HuH-7 (cell line): ENCODE measurements around the gene IER5.
A peak's percentile ranks its signal among the peaks of the same experiment; 100 is the strongest.

Source experiments
- DNase-seq: peaks from one replicate; pipeline ENCODE4 v3.0.0; 2011; ENCODE audit warnings: low spot score

Gene IER5

DNA sequence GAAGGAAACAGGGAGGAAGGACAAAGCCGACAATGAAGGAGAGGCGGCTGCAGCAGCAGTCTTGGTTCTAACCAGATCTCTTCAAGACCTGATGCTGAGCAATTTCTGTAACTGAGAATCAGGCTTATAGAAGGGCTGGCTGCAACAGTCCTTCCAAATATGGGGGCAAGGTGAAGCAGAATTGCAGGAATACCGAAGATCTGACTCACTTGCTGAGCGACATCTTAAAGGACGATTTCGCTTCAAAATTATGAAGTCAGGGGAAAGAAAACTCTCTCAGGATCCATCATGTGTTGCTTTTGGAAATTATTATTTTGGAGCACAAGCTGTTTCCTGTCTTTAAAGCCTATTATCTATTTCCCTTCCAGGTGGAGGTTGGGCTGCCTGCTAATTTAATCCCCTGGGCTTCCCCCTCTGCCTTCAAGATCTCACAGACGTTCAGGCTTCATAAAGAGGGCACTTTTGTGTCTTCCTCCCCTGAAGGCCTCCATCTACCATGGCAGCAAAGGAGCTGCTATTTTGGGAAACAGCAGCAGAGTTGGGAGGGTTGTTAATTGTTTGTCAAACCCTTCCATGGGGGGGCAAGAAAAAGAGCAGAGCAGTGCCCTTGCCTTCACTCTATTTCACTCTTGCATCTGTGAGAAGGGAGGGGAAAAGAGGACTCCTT, 10.8 kb upstream of the IER5 start:
- DNase-seq = no peak

DNA sequence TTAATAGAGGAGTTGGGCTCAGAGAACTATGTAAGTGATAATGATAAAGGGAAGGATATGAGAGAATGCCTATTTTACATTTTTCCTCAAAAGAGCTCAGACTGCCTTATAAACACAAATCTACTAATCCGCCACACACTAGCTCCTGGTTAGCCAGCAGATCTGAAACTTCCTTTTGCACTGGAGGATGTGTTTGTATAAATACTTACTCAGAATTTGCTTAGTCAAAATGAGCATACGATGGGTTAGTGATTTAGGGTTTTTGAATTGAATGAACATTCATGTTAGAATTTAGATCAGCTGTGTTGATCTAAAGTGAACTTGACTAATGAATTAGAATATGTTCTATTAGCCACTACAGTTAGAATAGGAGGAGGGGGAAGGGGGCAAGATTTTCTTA, 9.1 kb upstream of the IER5 start:
- no peak for DNase-seq

DNA sequence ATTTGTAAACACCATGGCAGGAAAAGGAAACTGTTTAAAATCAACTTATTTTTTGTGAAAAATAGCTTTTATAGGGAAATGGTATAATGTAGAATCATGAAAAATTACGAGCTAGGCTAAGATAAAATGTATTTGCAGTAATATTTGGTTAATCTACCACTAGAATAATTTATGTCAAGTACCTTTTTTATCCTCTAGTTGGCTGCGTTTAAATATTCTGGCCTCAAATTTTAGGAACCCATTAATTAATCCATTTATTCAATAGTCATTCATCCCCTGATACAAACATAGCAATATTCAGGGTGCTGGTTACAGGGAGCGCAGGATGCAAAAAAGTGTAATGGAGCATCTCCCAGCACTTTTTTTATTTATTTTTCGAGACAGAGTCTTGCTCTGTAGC, 8.6 kb upstream of the IER5 start:
- DNase-seq = no peak

DNA sequence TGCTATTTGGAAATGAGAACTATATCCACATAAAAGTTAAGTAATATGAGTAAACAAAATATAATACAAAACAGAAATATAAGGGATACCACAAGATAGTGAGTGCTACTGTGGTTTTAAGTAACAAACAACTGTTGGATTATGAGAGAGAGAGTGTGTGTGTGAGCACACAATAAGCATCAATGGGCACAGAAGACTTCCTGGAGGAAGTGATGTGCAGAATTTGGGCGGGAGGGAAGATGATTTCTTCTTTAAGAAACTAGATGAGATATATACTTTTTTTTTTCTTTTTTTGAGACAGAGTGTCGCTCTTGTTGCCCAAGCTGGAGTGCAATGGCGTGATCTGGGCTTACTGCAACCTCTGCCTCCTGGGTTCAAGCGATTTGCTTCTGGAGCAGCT, 7.9 kb upstream of the IER5 start:
- DNase-seq = no peak

DNA sequence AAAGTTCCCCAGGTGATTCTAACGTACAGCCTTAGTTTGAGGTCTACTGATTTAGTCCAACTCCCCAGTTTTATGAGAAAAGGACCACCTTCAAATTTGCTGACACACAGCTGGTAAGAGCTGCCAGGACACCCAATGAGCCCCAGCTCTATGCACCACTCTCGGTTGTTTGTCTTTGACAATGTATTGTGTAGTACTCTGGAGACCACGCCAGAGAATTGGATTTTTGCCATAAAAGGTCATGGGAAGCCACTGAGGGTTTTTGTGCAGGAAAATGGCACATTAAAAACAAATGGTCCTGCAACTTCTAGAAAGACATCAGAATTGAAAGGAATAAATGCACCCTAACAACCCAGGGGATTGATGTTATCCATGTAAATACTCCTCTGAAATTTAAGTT, 7.1 kb upstream of the IER5 start:
- no peak for DNase-seq

DNA sequence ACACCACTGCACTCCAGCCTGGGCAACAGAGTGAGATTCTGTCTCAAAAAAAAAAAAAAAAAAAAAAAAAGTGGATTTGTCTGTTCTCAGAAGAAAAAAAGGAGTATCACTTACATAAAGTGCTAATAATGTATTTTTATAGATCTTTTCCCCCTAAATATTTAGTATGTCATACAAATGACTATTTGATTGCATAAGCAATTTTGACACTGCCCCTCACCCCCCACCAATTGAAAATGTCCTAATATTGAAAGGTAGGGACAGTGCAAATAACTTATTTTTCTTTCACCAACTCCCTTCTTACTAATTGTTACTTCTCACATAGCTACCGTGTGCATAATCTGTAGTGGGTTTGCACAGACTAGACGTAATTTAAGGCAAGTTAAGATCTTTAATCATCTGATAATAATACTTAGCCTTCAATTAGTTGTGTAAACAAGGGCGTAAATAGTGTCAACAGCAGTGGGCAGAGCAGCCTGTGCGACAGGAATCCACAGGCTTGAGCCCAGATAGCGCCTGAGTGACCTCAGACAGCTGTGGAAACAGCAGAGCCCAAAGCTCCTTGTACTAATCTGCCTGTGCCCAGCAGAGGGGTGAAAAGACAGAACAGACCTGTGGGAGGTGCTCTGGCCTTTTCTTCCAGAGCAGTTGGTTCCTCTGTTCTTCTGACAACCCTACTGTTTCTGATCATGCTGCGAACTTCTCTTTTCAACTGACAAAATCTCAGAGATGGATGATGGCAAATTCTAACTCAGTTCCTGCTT, 4.5 kb upstream of the IER5 start:
- peak; percentile 70 for DNase-seq

DNA sequence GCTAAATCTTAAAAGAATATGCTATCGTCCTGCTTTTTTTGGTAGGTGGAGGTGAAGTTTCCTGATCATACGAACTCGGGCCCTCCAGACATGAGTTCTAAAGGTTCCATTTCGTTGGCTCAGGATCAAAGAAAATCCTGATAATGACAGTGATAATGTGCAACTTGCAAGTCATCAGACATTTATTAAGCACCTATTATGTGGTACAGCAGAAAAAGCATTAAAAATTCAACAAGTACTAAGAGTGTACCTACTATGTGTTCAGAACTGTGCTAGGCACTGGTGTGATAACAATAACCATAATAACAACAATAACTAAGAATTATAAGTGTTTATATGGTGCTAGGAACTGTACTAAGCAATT, 3.9 kb upstream of the IER5 start:
- no peak for DNase-seq

DNA sequence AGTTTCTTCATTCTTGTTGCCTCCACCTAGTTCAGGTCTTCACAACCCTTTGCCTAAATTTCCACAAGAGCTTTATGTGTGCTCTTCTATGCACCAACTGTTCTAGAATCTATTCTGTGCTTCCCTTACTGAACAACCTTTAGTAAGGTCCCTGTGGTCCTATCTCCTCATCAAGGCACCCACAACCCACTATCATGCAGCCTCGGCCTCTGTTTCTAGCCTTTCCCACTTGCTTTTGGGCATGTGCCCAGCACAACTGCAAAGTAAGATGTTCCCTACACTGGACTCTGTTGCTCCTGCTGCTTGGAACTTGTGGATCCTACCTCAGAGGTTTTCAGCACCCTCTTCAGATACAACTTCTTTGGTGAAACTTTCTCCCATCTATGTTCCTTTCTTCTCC, 2.4 kb upstream of the IER5 start:
- no peak for DNase-seq

DNA sequence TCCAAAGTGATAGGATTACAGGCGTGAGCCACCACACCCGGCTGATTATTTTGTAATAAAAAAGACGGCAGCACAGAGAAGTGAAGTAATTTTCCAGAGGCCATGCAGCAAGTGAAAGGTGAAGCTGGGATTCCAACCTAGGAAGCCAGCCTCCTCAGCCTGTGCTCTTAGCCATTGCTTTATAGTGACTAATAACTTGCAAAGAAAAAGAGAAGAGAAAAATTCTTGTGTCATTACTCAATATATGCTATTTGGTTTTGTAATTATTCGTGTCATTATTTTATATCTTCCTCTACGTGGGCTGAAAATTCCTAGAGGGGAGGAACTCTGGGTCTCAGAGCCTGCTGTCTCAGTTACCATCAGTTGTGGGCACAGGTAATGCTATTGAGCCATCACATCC, 1.6 kb upstream of the IER5 start:
- DNase-seq = no peak

DNA sequence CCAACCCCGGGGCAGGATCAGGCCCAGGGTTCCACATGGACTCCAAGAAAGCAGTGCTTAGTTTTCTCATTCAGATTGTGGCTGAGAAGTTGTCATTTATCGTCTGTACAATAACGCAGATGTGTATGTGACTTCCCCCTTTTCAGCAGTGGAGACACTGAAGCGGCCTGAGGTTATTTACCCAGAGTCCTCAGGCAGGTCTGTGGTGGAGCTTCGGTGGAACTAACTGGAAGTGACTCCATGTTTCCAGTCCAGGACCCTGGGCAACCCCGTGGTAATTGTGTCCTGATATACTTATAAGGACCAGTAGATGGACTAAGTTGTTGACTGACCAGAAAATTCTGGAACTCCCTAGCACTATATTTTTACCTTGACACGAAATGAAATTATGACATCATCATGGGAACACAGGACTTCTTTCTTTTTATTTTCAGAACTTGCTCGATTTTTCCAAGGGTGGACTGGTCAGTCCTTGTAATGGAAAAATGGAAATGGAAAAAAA, 1.0 kb upstream of the IER5 start:
- DNase-seq = no peak

DNA sequence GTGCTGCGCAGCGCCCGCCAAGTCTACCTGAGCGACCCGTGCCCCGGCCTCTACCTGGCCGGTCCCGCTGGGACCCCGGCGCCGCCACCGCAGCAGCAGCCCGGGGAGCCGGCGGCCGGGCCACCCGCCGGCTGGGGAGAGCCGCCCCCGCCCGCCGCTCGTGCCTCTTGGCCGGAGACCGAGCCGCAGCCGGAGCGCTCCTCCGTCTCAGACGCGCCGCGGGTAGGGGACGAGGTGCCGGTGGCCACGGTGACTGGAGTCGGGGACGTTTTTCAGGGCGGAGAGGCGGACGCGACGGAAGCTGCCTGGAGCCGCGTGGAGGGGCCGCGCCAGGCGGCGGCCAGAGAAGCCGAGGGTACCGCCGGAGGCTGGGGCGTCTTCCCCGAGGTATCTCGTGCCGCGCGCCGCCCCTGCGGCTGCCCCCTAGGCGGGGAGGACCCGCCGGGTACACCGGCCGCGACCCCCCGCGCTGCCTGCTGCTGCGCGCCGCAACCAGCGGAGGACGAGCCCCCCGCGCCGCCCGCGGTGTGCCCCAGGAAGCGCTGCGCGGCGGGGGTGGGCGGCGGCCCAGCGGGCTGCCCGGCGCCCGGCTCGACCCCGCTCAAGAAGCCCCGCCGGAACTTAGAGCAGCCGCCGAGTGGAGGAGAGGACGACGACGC, 646 bp downstream of the IER5 start:
- DNase-seq = no peak

DNA sequence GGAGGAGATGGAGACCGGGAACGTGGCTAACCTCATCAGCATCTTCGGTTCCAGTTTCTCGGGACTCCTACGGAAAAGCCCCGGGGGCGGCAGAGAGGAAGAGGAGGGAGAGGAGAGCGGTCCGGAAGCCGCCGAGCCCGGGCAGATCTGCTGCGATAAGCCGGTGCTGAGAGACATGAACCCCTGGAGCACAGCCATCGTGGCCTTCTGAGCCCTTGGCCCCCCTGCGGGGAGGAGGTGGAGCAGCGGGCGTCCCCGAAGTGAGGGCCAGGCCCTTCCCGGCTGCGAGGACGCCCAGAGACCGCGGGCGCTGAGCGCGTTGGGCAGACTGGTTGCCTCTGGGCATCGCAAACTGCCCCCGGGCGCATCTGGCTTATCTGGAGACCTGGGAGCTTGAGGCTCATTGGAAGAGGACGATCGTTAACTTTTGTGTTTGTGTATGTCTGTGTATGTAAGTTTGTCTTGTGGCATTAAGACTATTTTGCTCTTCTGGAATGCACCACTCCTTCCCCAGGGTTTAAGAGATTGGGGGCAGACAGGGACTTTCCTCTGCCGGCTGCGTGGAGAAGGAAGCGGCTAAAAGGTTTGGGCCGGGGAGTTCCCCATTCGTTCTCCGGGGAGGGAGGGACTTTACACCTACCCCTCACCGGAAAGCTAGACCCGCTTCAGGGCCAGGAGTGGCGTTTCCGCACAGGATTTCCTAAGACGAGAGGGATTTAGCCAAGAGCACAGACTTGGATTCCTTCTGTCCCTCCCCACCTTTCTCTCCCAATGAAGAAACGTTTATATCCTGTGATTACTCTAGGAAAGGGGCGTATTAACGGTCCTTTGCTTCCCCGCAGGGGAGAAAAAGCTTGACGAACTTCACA, 1.4 kb downstream of the IER5 start:
- no peak for DNase-seq

DNA sequence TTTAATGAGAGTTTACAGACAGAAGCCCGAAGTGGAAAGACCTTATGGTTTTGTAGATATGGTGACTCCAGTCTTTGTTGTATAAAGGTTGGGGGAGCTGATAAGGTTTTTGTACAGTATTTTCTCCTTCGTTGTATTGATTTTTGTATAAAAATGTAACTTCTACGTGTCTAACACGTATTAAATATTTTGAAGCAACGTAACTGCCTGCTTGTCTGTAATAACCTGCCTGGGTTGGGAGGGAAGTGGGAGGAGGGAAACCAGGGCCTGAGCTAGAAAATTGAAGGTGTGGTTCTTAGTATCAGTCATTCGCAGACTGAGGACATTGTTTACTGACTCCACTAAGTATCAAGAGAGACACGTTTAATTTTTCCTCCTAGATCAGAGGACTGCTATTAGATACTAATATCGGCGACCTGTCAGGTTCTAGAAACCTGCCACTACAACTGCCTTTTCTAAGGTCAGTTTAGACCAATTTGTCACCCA, 2.2 kb downstream of the IER5 start:
- DNase-seq = no peak

DNA sequence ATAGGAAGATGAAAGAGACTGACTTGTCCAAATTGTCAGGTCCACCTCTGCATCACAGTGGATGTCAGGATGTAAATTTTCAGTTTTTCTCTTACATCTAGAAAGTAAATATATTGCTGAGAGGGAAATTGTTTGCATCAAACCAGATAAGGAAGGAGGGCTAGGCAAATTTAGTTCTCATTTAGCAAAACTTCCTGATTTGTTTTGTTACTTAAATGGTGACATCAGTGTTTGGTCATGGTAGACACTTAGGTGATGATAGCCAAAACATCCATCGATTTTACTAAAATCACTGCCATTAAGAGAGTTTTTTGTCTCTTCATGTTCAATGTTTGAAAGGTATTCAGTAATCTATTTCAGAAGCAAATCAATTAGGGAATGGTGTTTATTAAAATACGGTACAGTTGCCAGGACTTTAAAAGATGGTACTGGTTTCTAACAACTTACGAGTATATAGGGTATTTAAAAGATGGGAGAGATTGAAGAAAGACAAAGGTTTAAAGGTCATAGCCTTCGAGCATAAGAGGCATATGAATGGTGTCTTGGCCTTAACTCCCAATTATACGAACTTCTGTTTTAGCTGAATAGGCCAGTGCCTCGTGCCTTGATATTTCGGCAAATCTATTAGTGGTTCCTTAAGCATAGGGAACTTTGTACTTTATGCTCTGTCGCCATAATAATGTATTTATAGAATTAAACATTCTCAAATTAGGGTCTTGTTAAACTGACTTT, 3.0 kb downstream of the IER5 start:
- DNase-seq = no peak

DNA sequence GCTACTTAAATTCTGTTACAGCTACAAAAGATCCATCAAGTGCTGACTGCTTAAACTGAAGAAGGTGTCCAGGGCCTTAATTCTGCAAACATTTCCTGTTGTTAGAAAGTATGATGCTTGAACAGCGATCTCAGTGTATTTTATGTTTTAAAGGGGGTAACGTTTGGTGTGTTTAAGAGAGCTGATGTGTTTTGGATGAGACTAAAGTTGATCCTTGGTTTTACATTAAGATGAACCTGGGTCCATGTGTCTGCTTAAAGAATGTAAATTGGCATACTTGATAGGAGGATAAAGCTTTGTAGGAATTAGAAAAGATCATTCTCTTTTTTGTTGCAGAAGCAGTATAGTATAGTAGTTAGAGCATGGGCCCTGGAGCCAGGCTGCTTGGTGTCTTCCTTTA, 3.6 kb downstream of the IER5 start:
- no peak for DNase-seq

DNA sequence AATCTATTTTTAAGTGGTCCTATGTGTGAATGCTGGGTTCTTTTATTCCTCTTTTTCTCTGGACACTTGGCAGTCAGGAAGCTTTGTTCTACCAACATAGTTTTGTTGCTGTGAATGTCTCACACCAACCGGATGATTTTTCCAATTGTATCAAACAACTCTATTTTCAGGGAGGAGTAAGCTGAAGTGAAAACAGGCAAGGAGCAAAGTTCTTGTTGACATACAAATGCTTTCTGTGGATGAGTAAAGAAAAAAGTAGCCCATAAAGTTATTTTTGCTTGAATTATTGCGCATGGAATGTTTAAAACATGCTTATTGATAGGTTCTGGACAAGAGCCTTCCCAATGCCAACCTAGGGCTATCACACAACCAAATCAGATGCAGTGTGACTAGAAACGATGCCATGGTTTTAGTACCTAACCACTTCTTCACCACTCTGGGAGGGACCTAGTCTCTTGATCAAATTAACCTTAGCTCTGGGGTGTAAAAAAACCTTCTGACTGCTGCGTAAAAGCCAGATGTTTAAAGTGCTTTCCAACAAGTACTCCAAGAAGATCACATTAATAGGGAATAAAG, 4.5 kb downstream of the IER5 start:
- no peak for DNase-seq

DNA sequence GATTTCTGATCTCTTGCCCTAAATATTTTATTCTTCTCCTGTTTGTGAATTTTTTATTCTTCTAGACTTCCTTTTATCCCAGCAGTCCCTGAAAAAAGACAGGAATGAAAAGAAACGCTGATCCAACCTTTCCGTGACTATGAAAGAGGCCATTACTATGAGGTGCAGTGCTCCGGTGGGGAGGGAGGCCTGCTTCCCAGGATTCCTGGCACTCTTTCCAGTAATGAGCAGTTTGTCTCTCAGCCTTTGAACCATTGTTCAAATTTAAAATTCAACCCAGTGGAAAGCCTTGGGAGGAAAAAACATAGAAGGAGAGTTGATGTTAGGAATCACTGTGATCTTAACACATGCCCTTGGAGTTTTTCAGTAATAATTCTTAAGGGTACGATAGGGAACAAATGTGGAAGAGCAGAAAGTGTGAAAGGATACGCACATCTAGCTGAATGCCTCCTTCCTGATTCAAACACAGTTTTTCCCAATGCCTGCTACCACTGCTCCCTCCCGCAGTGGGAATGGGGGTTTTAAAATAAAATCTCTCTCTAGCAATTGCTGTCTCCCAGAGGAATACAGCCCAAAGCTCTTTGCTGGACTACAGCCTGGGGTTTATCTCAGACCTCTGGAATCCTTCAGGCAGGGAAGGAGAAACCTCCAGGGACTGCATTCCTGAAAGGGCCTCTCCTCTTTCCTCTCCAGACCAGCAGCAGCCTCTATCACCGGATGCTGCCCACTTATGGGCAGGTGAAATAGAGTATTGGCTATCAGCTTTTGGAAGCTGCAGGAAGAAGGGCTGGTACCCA, 6.1 kb downstream of the IER5 start:
- DNase-seq = no peak

DNA sequence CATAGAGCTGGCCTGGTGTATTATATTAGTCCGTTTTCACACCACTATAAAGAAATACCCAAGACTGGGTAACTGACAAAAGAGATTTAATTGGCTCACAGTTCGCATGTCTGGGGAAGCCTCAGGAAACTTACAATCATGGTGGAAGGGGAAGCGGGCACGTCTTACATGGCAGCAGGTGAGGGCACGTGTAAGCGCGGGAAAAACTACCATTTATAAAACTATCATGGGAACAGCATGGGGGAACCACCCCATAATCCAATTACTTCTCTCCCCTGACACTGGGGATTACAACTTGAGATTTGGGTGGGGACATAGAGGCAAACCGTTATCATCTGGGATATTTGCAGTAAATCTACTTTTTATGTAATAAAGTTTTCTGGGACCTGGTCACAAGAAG, 6.8 kb downstream of the IER5 start:
- no peak for DNase-seq

DNA sequence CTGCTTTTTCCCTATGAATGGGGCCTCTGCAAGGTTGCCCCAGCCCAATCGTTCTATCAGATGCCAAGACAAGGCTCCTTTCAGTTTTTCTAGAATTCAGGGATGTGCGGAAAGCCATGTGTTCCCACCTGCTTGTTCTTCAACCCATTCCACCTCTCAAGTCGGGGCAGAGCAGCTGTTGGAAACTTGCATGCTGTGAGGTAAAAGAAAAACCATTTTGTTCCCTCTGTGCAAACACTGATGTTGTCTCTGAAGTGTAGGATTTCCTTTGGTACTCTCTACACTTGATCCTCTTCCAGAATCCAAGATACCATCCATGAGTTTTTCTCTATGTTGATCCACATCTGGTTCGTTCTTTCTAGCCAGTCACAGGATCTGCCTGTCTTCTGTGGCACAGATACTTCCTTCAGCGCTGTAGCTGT, 7.3 kb downstream of the IER5 start:
- no peak for DNase-seq

DNA sequence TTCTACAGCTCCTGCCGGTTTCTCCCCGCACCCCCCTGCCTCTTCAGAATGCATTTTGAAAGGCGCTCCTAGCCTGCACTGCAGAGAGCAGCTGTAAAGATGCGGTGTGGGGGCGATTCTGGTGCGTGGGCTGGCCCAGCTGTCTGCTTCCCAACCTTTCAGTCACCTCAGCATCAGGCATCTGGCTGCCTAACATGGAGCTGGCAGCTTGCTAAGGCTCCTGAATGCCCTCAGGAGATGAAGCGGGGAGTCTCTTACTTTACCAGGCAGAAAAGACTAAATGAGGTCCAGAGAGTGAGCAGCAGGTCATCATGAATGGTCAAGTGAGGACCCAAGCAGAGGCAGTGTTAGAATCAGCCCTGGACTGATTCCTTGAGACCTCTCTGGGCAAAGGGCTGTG, 8.7 kb downstream of the IER5 start:
- DNase-seq = no peak
